Tibial nerve (tissue), 4 donors: Measurements from ENCODE around the gene MMS22L.

ENCODE experiments used
- EP300 ChIP-seq, 2 donors: sonication (generic); formaldehyde crosslinking; IDR thresholded peaks; one replicate each; pipeline ENCODE4 v1.6.1; 2017; ENCODE audit warnings: antibody characterized with exemption in 2 of 2, mild to moderate bottlenecking in 1 of 2
- POLR2A ChIP-seq, 2 donors: fragments of 450-650 bp; IDR thresholded peaks; one replicate each; pipeline ENCODE4 v1.6.1; 2017; ENCODE audit warnings: antibody characterized with exemption in 2 of 2, mild to moderate bottlenecking in 2 of 2, moderate library complexity in 2 of 2
- TF ChIP-seq, protein P1 (sequence below), 5 experiments: fragments of 200-600 bp in 3 of 5; fragments of 450-650 bp in 2 of 5; sonication (generic) in 3 of 5; IDR thresholded peaks; one replicate each; pipeline ENCODE4 v1.5.1; 2016 to 2019; ENCODE audit warnings: antibody characterized with exemption in 5 of 5, mild to moderate bottlenecking in 3 of 5, moderate library complexity in 2 of 5

DNA sequence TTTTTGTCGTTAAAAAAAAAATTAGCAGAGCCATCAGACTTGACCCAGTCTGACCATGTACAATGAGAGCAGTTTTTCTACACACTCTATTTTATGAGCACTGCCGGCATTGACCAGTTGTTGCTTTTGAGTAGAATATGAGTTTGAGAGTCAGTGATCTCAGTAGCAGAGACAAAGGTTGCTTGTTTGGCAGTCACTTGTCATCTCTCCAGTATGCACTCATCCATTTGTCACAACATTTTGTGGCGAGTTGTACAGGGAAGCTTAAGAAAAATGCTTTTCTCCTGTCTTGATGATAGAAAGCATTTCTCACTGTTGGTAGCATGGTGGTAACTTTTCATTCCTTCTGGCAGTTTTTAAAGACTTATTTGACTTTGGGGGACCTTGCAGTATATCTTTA is 159.9 kb downstream of the MMS22L start:
- TF ChIP-seq, protein P1, sequence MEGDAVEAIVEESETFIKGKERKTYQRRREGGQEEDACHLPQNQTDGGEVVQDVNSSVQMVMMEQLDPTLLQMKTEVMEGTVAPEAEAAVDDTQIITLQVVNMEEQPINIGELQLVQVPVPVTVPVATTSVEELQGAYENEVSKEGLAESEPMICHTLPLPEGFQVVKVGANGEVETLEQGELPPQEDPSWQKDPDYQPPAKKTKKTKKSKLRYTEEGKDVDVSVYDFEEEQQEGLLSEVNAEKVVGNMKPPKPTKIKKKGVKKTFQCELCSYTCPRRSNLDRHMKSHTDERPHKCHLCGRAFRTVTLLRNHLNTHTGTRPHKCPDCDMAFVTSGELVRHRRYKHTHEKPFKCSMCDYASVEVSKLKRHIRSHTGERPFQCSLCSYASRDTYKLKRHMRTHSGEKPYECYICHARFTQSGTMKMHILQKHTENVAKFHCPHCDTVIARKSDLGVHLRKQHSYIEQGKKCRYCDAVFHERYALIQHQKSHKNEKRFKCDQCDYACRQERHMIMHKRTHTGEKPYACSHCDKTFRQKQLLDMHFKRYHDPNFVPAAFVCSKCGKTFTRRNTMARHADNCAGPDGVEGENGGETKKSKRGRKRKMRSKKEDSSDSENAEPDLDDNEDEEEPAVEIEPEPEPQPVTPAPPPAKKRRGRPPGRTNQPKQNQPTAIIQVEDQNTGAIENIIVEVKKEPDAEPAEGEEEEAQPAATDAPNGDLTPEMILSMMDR (IDR thresholded peaks at IDR 0.05) = no peak
- no peak for TF ChIP-seq POLR2A (IDR thresholded peaks at IDR 0.05)
- TF ChIP-seq EP300 (IDR thresholded peaks at IDR 0.05) = no peak
